GM12878 (cell line): ENCODE results near the gene KCNQ1. TPM values are rescaled to one million over a fixed set of nuclear protein-coding genes. Genes with fewer than 3 reads are reported as not detected.

Source experiments
- ATAC-seq: fragments of 200-7000 bp; cut with Tn5 transposase; 3 replicates; pipeline ENCODE4 v1.9.1; 2020; ENCODE audit warnings: mild to moderate bottlenecking, moderate library complexity
- BruUV-seq: library from RNA; stranded (reverse); fragments of 400-500 nt; replicated peaks from 2 replicates; lab custom pipeline; 2021; lab: Mats Ljungman, UMichigan
- CTCF ChIA-PET: fragments of 300-600 bp; sonication (Branson Sonifier 250); formaldehyde crosslinking; extraction: SDS; loops from one replicate; lab custom pipeline; 2021; ENCODE audit warnings: inconsistent platforms; lab: Yijun Ruan, JAX
- POLR2A ChIA-PET: fragments of 350-600 bp; formaldehyde crosslinking; extraction: SDS; loops from one replicate; lab custom pipeline; 2021; ENCODE audit warnings: inconsistent platforms; lab: Charles Lee
- RAD21 ChIA-PET: fragments of 300-600 bp; sonication (Branson Sonifier 250); formaldehyde crosslinking; loops from one replicate; lab custom pipeline; 2023; ENCODE audit warnings: antibody characterized with exemption; ENCODE audit not compliant: unreplicated experiment; lab: Charles Lee
- SMC1A ChIA-PET: fragments of 300-600 bp; sonication (Branson Sonifier 250); formaldehyde crosslinking; loops from one replicate; lab custom pipeline; 2023; ENCODE audit not compliant: unreplicated experiment, uncharacterized antibody; lab: Charles Lee
- DNase-seq: peaks from one replicate; pipeline ENCODE4 v3.0.0-alpha.2; 2011; ENCODE audit warnings: low read depth, low spot score
- FAIRE-seq: peaks from 3 replicates; lab custom pipeline; 2011; peaks lifted over from hg19 to GRCh38; lab: Jason Lieb, UNC
- H2AFZ ChIP-seq: 2 replicates; pipeline ENCODE4 v1.6.0; 2011; ENCODE audit warnings: low read depth, low read length, control low read depth; ENCODE audit not compliant: control insufficient read depth
- H3K27ac ChIP-seq: 2 replicates; pipeline ENCODE4 v1.5.1; 2011; ENCODE audit warnings: control low read depth; ENCODE audit not compliant: control insufficient read depth, insufficient read depth
- H3K27me3 ChIP-seq, 2 experiments: replicated peaks in 1 of 2; 2 replicates each; pipeline versions ENCODE4 v1.6.0 to v1.6.1; 2011; ENCODE audit warnings: low read length in 1 of 2; ENCODE audit not compliant: control insufficient read depth in 2 of 2, insufficient read depth in 2 of 2
- H3K36me3 ChIP-seq, 2 experiments: 2 replicates each; pipeline ENCODE4 v1.5.1; 2011; ENCODE audit warnings: low read length in 1 of 2; ENCODE audit not compliant: control insufficient read depth in 2 of 2, insufficient read depth in 2 of 2
- H3K4me1 ChIP-seq: 2 replicates; pipeline ENCODE4 v1.6.1; 2011; ENCODE audit warnings: mild to moderate bottlenecking, low read length, moderate library complexity, mixed read lengths; ENCODE audit not compliant: control insufficient read depth, insufficient read depth
- H3K4me2 ChIP-seq: 2 replicates; pipeline ENCODE4 v1.6.0; 2011; ENCODE audit warnings: control low read depth; ENCODE audit not compliant: control insufficient read depth, insufficient read depth
- H3K4me3 ChIP-seq: fragments of 200-600 bp; sonication (generic); 2 replicates; pipeline ENCODE4 v1.5.1; 2016
- H3K79me2 ChIP-seq: 2 replicates; pipeline ENCODE4 v1.6.0; 2011; ENCODE audit warnings: low read length; ENCODE audit not compliant: control insufficient read depth, insufficient read depth
- H3K9ac ChIP-seq: 2 replicates; pipeline ENCODE4 v1.8.0; 2011; ENCODE audit warnings: low read length, control low read depth, mixed read lengths; ENCODE audit not compliant: control insufficient read depth, insufficient read depth
- H3K9me3 ChIP-seq: replicated peaks from 3 replicates; pipeline ENCODE4 v1.5.1; 2011; ENCODE audit warnings: mild to moderate bottlenecking, low read length; ENCODE audit not compliant: control insufficient read depth, insufficient read depth
- H4K20me1 ChIP-seq: 2 replicates; pipeline ENCODE4 v1.6.0; 2011; ENCODE audit not compliant: control insufficient read depth, insufficient read depth
- BMI1 ChIP-seq: fragments of 450-650 bp; IDR thresholded peaks from 2 replicates; pipeline ENCODE4 v1.6.1; 2016; ENCODE audit warnings: mild to moderate bottlenecking, moderate library complexity, borderline replicate concordance
- HDAC6 ChIP-seq: fragments of 200-600 bp; sonication (generic); IDR thresholded peaks from one replicate; pipeline ENCODE4 v1.8.0; 2017; ENCODE audit warnings: antibody characterized with exemption; ENCODE audit not compliant: unreplicated experiment
- IRF5 ChIP-seq: fragments of 450-650 bp; IDR thresholded peaks from 2 replicates; pipeline ENCODE4 v1.6.1; 2017; ENCODE audit warnings: borderline replicate concordance
- LARP7 ChIP-seq: fragments of 450-650 bp; IDR thresholded peaks from 2 replicates; pipeline ENCODE4 v1.6.1; 2017; ENCODE audit warnings: mild to moderate bottlenecking
- MTA3 ChIP-seq: IDR thresholded peaks from 2 replicates; pipeline ENCODE4 v1.6.1; 2012; ENCODE audit warnings: low read length, inconsistent platforms, borderline replicate concordance
- MYB ChIP-seq: fragments of 150-350 bp; IDR thresholded peaks from 2 replicates; pipeline ENCODE4 v1.6.1; 2014; ENCODE audit warnings: mild to moderate bottlenecking, low read depth, low read length, borderline replicate concordance
- POLR2A ChIP-seq: IDR thresholded peaks from 2 replicates; pipeline ENCODE4 v1.6.1; 2011; ENCODE audit warnings: low read depth, mild to moderate bottlenecking, low read length
- STAT1 ChIP-seq: fragments of 450-650 bp; conservative IDR thresholded peaks from 2 replicates; pipeline ENCODE4 v1.6.1; 2014; ENCODE audit warnings: antibody characterized with exemption, mild to moderate bottlenecking
- TCF3 ChIP-seq: IDR thresholded peaks from 2 replicates; pipeline ENCODE4 v1.6.1; 2012; ENCODE audit warnings: low read depth, mild to moderate bottlenecking, low read length, borderline replicate concordance; ENCODE audit not compliant: insufficient read depth
- TCF7 ChIP-seq: IDR thresholded peaks from 2 replicates; pipeline ENCODE4 v1.6.1; 2014; ENCODE audit warnings: antibody characterized with exemption, borderline replicate concordance
- ZNF24 ChIP-seq: fragments of 450-650 bp; IDR thresholded peaks from 2 replicates; pipeline ENCODE4 v1.6.1; 2017; ENCODE audit warnings: antibody characterized with exemption, mild to moderate bottlenecking
- WGBS: methylation state at CpG from one replicate; pipeline ENCODE4 v1.1.6; 2016; ENCODE audit warnings: low lambda C conversion rate; ENCODE audit not compliant: insufficient replicate concordance, insufficient coverage; ENCODE audit errors: missing lambda C conversion rate; 5-methylcytosine and 5-hydroxymethylcytosine counted together
- in situ Hi-C: fragments of 300-500 bp; cut with MboI; formaldehyde crosslinking; loops from 9 replicates; pipeline ENCODE4 v1.14.3; 2018; ENCODE audit warnings: mixed read lengths
- intact Hi-C: fragments of 100-400 bp; cut with micrococcal nuclease; formaldehyde crosslinking; loops from one replicate; pipeline ENCODE4 v1.14.2; 2022; ENCODE audit not compliant: unreplicated experiment
- polyA plus RNA-seq, 11 experiments: library from polyadenylated mRNA; depleted of rRNA in 4 of 11; unstranded in 6 of 11; stranded (reverse) in 5 of 11; fragments of >200 nt; fragmentation: Nextera tagmentation in 4 of 11; fragmentation: Illumina TruSeq in 1 of 11; extraction: Ambion mirVana in 4 of 11; extraction: Trizol in 1 of 11; gene quantifications; 1 replicate in 1 of 11; 2 replicates in 10 of 11; pipeline versions ENCODE4 v1.2.1 to v1.2.3, GENCODE V29; 2011 to 2016; ENCODE audit warnings: inconsistent platforms in 2 of 11, missing spikeins in 2 of 11, low read depth in 1 of 11
- total RNA-seq, 4 experiments: library from RNA; depleted of rRNA in 3 of 4; stranded (reverse); fragments of >200 nt in 3 of 4; fragmentation: Illumina TruSeq in 1 of 4; extraction: Trizol in 1 of 4; gene quantifications; 2 replicates each; pipeline versions ENCODE4 v1.2.1 to v1.2.3, GENCODE V29; 2013 to 2021
- TF ChIP-seq, protein P1 (sequence below): IDR thresholded peaks from 2 replicates; pipeline ENCODE4 v1.6.1; 2011; ENCODE audit warnings: borderline replicate concordance, low read depth, mild to moderate bottlenecking, moderate library complexity, mixed read lengths, low read length; ENCODE audit not compliant: insufficient read depth; ENCODE audit errors: extremely low read length

Gene KCNQ1
- total and polyA plus RNA-seq, 10 of the 15 experiments (the other 5 are each of a cell fraction or from before 2014, with no cell fraction given), result 0.03 to 0.15 (median 0.12) TPM; not detected in 7

DNA sequence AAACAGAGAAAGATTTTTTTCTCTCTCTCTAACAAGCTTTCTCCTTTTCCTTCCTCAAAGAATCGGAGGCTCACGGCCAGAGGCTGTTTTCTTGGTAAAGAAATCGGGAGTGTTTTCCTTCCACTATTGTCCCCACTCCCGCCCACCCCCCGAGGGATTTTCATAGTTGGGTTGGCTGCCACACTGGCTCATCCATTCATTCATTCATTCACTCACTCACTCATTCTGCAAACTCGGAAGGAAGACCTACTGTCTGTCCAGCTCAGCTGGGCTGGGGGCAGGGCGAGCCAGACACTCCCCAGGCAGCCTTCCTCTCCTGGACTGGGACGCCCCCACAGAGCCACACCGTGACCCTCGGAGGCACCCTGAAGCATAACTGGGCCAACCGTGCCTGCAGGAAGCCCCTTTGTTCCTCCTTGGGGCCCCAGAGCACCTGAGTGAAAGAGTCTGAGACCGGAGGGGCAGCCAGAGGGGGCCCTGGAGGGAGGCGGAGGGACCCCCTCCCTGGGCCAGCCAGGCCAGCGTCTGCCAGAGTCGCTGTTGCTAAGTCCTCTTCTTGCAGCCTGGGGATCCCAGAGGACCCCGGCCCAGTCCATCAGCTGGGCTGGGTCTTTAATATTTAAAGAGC, 423.8 kb downstream of the KCNQ1 start:
- in situ Hi-C loops, result no loop called here
- H3K9ac ChIP-seq, result no peak overlapping the region
- H3K79me2 ChIP-seq, result no peaks in the 10 kb centered on the region
- H4K20me1 ChIP-seq, result no peaks in the 10 kb centered on the region
- ChIA-PET SMC1A (no interaction called here), POLR2A (no interaction called here), CTCF (no interaction called here), RAD21 (no interaction called here)
- no peak overlapping the region for H2AFZ ChIP-seq
- H3K36me3 ChIP-seq, result no peaks in the 10 kb centered on the region
- TF ChIP-seq MTA3, result no peak
- no peak for TF ChIP-seq IRF5
- no peak for TF ChIP-seq BMI1
- TF ChIP-seq STAT1, result no peak
- TF ChIP-seq LARP7, result no peak
- no peak for TF ChIP-seq TCF7
- intact Hi-C loops, result no loop called here
- H3K27ac ChIP-seq, result no peak overlapping the region
- H3K4me3 ChIP-seq, result no peak overlapping the region
- ATAC-seq (no peak), DNase-seq (no peak), FAIRE-seq (no peak)
- no peak overlapping the region for H3K4me2 ChIP-seq
- no peaks in the 10 kb centered on the region; the same call in 2 of the 3 replicates for H3K9me3 ChIP-seq
- peaks cover 2 to 5% of the 10 kb centered on the region in 2 experiments; a peak in 3 of 4 replicates for H3K27me3 ChIP-seq
- H3K4me1 ChIP-seq, result no peaks in the 10 kb centered on the region
- BruUV-seq, result no TSS peak
- 23% methylated on average over 16 of the region's 16 CpGs for WGBS

DNA sequence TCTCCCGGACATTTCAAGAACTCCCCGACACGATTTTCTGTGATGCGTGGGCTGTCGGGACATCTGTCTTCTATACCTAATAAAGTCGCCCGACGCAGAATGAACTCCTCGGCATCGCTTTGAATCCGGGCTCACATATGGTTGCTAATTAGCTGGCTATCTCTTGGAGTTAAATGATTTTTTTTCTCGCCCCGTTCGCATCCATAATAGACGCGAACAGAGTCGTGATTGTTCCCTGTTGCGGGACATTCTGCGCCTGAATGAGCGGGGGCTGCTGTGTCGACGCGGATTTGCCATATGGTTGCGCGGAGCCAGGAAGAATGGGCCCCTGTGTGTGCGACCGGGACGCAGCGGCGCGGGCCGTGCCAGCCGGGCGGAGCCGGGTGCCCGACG, 424.3 kb downstream of the KCNQ1 start:
- Histone ChIP-seq H3K27me3 (peaks cover 2 to 5% of the 10 kb centered on the region in 2 experiments; a peak in 3 of 4 replicates), H3K27ac (no peak overlapping the region), H3K4me1 (no peaks in the 10 kb centered on the region), H3K4me2 (no peak overlapping the region), H3K36me3 (no peaks in the 10 kb centered on the region), H2AFZ (no peak overlapping the region), H4K20me1 (no peaks in the 10 kb centered on the region)
- ATAC-seq (no peak), DNase-seq (no peak), FAIRE-seq (no peak)
- ChIA-PET POLR2A (no interaction called here), CTCF (no interaction called here), SMC1A (no interaction called here)
- intact Hi-C loops (no loop called here), in situ Hi-C loops (no loop called here)
- 91% methylated on average over 33 of the region's 37 CpGs for WGBS
- TF ChIP-seq MYB (no peak), HDAC6 (no peak), POLR2A (no peak), ZNF24 (no peak), TCF3 (no peak)
- TF ChIP-seq, protein P1, sequence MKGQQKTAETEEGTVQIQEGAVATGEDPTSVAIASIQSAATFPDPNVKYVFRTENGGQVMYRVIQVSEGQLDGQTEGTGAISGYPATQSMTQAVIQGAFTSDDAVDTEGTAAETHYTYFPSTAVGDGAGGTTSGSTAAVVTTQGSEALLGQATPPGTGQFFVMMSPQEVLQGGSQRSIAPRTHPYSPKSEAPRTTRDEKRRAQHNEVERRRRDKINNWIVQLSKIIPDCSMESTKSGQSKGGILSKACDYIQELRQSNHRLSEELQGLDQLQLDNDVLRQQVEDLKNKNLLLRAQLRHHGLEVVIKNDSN, result no peak
- TF ChIP-seq, all 136 proteins: peak for 0
- Histone ChIP-seq H3K9me3 (no peaks in the 10 kb centered on the region; the same call in 2 of the 3 replicates), H3K4me3 (no peak overlapping the region), H3K79me2 (no peaks in the 10 kb centered on the region), H3K9ac (no peak overlapping the region)
- RAD21 ChIA-PET, result no interaction called here
- BruUV-seq, result no TSS peak
